GM18502 (cell line): ENCODE data around the gene ATP8A2.
"Not testable (repeated sequence)": the region's sequence is repeated elsewhere in the genome, so short reads cannot be mapped to it uniquely, and the experiment has no call there.

Experiments
- ATAC-seq: cut with Tn5 transposase; IDR thresholded peaks from one replicate; pipeline ENCODE4 v1.9.1; 2021; ENCODE audit warnings: mild to moderate bottlenecking; ENCODE audit not compliant: unreplicated experiment, poor library complexity

The ATP8A2 gene

GRCh38 chr13:25778365-25778764 lies 406.6 kb downstream of the ATP8A2 start:
- ATAC-seq = peak; percentile 60

GRCh38 chr13:25778808-25779305 lies 407.1 kb downstream of the ATP8A2 start:
- no peak for ATAC-seq

- no peak for ATAC-seq
Observed at GRCh38 chr13:25783076-25783475, 411.3 kb downstream of the ATP8A2 start.

GRCh38 chr13:25783601-25784024 lies 411.8 kb downstream of the ATP8A2 start:
- no peak for ATAC-seq

GRCh38 chr13:25784119-25784518 lies 412.3 kb downstream of the ATP8A2 start:
- no peak for ATAC-seq

GRCh38 chr13:25790137-25790536 lies 418.4 kb downstream of the ATP8A2 start:
- not testable (repeated sequence) for ATAC-seq

GRCh38 chr13:25795277-25795676 lies 423.5 kb downstream of the ATP8A2 start:
- no peak for ATAC-seq

GRCh38 chr13:25796474-25796873 lies 424.7 kb downstream of the ATP8A2 start:
- no peak for ATAC-seq

GRCh38 chr13:25798998-25799397 lies 427.2 kb downstream of the ATP8A2 start:
- ATAC-seq = no peak

GRCh38 chr13:25800523-25800922 lies 428.7 kb downstream of the ATP8A2 start:
- ATAC-seq = no peak

GRCh38 chr13:25802579-25802978 lies 430.8 kb downstream of the ATP8A2 start:
- ATAC-seq = no peak

GRCh38 chr13:25803641-25804040 lies 431.9 kb downstream of the ATP8A2 start:
- no peak for ATAC-seq

- ATAC-seq = peak; percentile 88
Observed at GRCh38 chr13:25806264-25806974, 434.6 kb downstream of the ATP8A2 start.

GRCh38 chr13:25807562-25807961 lies 435.8 kb downstream of the ATP8A2 start:
- no peak for ATAC-seq

- no peak for ATAC-seq
Observed at GRCh38 chr13:25811506-25811905, 439.7 kb downstream of the ATP8A2 start.

GRCh38 chr13:25816239-25816638 lies 444.5 kb downstream of the ATP8A2 start:
- ATAC-seq = no peak

- no peak for ATAC-seq
Observed at GRCh38 chr13:25819856-25820530, 448.2 kb downstream of the ATP8A2 start.

- no peak for ATAC-seq
Observed at GRCh38 chr13:25821776-25822175, 450.0 kb downstream of the ATP8A2 start.

- ATAC-seq = not testable (repeated sequence)
Observed at GRCh38 chr13:25827221-25827620, 455.4 kb downstream of the ATP8A2 start.

GRCh38 chr13:25827831-25828465 lies 456.2 kb downstream of the ATP8A2 start:
- no peak for ATAC-seq

GRCh38 chr13:25833761-25834160 lies 462.0 kb downstream of the ATP8A2 start:
- no peak for ATAC-seq
